Endothelial cell of umbilical vein (primary cell): ENCODE results near the gene OR4C12. TPM values are rescaled to one million over a fixed set of nuclear protein-coding genes. Genes with fewer than 3 reads are reported as not detected.
"Not testable (repeated sequence)": the region's sequence is repeated elsewhere in the genome, so short reads cannot be mapped to it uniquely, and the experiment has no call there.

ENCODE experiments used
- BruUV-seq: library from RNA; stranded (reverse); fragments of 400-500 nt; replicated peaks from 2 replicates; lab custom pipeline; 2021; lab: Mats Ljungman, UMichigan
- CTCF ChIA-PET: fragments of 300-600, 350-600 bp; sonication (Branson Sonifier 250); formaldehyde crosslinking; loops from one replicate; lab custom pipeline; 2021; ENCODE audit warnings: antibody characterized with exemption, inconsistent platforms; lab: Charles Lee
- POLR2A ChIA-PET: fragments of 300-600, 350-600 bp; sonication (Branson Sonifier 250); formaldehyde crosslinking; loops from one replicate; lab custom pipeline; 2021; ENCODE audit warnings: antibody characterized with exemption, inconsistent platforms; lab: Charles Lee
- DNase-seq: peaks from one replicate; pipeline ENCODE4 v3.0.0-alpha.2; 2011; ENCODE audit warnings: low read depth, low spot score
- FAIRE-seq: peaks from 2 replicates; lab custom pipeline; 2011; peaks lifted over from hg19 to GRCh38; lab: Jason Lieb, UNC
- H2AFZ ChIP-seq: 2 replicates; pipeline ENCODE4 v1.6.0; 2012; ENCODE audit warnings: low read depth, low read length, control low read depth, inconsistent platforms
- H3K27ac ChIP-seq: 2 replicates; pipeline ENCODE4 v1.5.1; 2011; ENCODE audit warnings: low read depth, mild to moderate bottlenecking, control low read depth, low read length, moderate library complexity; ENCODE audit not compliant: insufficient read depth
- H3K27me3 ChIP-seq, 2 experiments: 2 replicates each; pipeline versions ENCODE4 v1.6.0 to v1.6.1; 2011; ENCODE audit warnings: low read length in 2 of 2, mixed read lengths in 1 of 2; ENCODE audit not compliant: control insufficient read depth in 2 of 2, insufficient read depth in 2 of 2
- H3K36me3 ChIP-seq, 2 experiments: 2 replicates in 1 of 2; 3 replicates in 1 of 2; pipeline ENCODE4 v1.5.1; 2011; ENCODE audit warnings: low read length in 2 of 2, mild to moderate bottlenecking in 1 of 2, moderate library complexity in 1 of 2; ENCODE audit not compliant: control insufficient read depth in 2 of 2, insufficient read depth in 2 of 2; ENCODE audit errors: extremely low read depth in 1 of 2
- H3K4me1 ChIP-seq: 3 replicates; pipeline ENCODE4 v1.5.1; 2011; ENCODE audit warnings: mild to moderate bottlenecking, low read length; ENCODE audit not compliant: control insufficient read depth, insufficient read depth; ENCODE audit errors: extremely low read depth
- H3K4me2 ChIP-seq: 2 replicates; pipeline ENCODE4 v1.6.1; 2011; ENCODE audit warnings: low read length, control low read depth, mixed read lengths; ENCODE audit not compliant: insufficient read depth
- H3K4me3 ChIP-seq, 3 experiments: fragments of 200-600 bp in 1 of 3; sonication (generic), shearing (Covaris generic) in 1 of 3; replicated peaks in 1 of 3; 2 replicates each; pipeline ENCODE4 v1.5.1; 2011 to 2016; ENCODE audit warnings: control low read depth in 3 of 3, low read length in 3 of 3, mild to moderate bottlenecking in 2 of 3, inconsistent platforms in 1 of 3, low read depth in 1 of 3, moderate library complexity in 1 of 3; ENCODE audit not compliant: insufficient read depth in 1 of 3
- H3K79me2 ChIP-seq: 2 replicates; pipeline ENCODE4 v1.6.0; 2012; ENCODE audit warnings: low read length, inconsistent platforms; ENCODE audit not compliant: control insufficient read depth, insufficient read depth
- H3K9ac ChIP-seq: replicated peaks from 2 replicates; pipeline ENCODE3; 2011; ENCODE audit warnings: low read length, control low read depth; ENCODE audit not compliant: insufficient read depth; ENCODE audit errors: extremely low read depth
- H3K9me1 ChIP-seq: replicated peaks from 3 replicates; pipeline ENCODE4 v1.6.0; 2011; ENCODE audit warnings: mild to moderate bottlenecking, low read length; ENCODE audit not compliant: control insufficient read depth, insufficient read depth; ENCODE audit errors: extremely low read depth
- H3K9me3 ChIP-seq: replicated peaks from 2 replicates; pipeline ENCODE4 v1.5.1; 2012; ENCODE audit warnings: low read length, inconsistent platforms; ENCODE audit not compliant: control insufficient read depth, insufficient read depth
- H4K20me1 ChIP-seq: replicated peaks from 2 replicates; pipeline ENCODE3; 2011; ENCODE audit warnings: mild to moderate bottlenecking, low read length; ENCODE audit not compliant: control insufficient read depth, insufficient read depth; ENCODE audit errors: extremely low read depth
- EZH2 ChIP-seq: IDR thresholded peaks from 2 replicates; pipeline ENCODE4 v1.6.1; 2012; ENCODE audit warnings: borderline replicate concordance, low read depth, mild to moderate bottlenecking, moderate library complexity, low read length, inconsistent platforms; ENCODE audit not compliant: severe bottlenecking
- GATA2 ChIP-seq: IDR thresholded peaks from 2 replicates; pipeline ENCODE4 v1.7.0; 2011; ENCODE audit warnings: low read depth, mild to moderate bottlenecking, moderate library complexity, mixed read lengths, low read length; ENCODE audit not compliant: insufficient read length, insufficient read depth
- JUN ChIP-seq: IDR thresholded peaks from 2 replicates; pipeline ENCODE4 v1.6.1; 2011; ENCODE audit warnings: borderline replicate concordance, low read depth; ENCODE audit not compliant: insufficient read length, insufficient read depth
- dilution Hi-C: fragments of 300-500 bp; cut with MboI; formaldehyde crosslinking; loops from one replicate; pipeline ENCODE4 v1.15.0; 2019; ENCODE audit warnings: low sequenced_read_pairs; ENCODE audit not compliant: extremely low pct_ligation_motif_present
- intact Hi-C: fragments of 100-400 bp; cut with micrococcal nuclease; formaldehyde crosslinking; loops from one replicate; pipeline ENCODE4 v1.10.0; 2022
- polyA plus RNA-seq, 4 experiments: library from polyadenylated mRNA; depleted of rRNA in 3 of 4; stranded (reverse) in 3 of 4; unstranded in 1 of 4; fragments of >200 nt; gene quantifications; 2 replicates each; pipeline versions ENCODE4 v1.2.1 to v1.2.3, GENCODE V29; 2011 to 2012; ENCODE audit warnings: missing spikeins in 1 of 4
- total RNA-seq: library from RNA; stranded (reverse); gene quantifications from 2 replicates; pipeline ENCODE4 v1.2.3, GENCODE V29; 2021

OR4C12 gene
- total and polyA plus RNA-seq, 2 donors (not counting 3 experiments of a cell fraction or from before 2014, with no cell fraction given), result not detected

GRCh38 chr11:49952091-49952490, 30.2 kb downstream of the OR4C12 start, which contains the start of gene OR4C13:
OR4C13 (plus strand) TSS chr11:49952391; CDS start chr11:49952423, 32 bp downstream.
- no peak for FAIRE-seq
- H3K9ac ChIP-seq, result no peak within 1 kb of the TSS
- no peaks in the 10 kb centered on the region for H3K9me1 ChIP-seq
- no peak within 1 kb of the TSS for H3K4me2 ChIP-seq
- no peak for TF ChIP-seq EZH2
- no peak for TF ChIP-seq GATA2
- no peak for TF ChIP-seq JUN
- no peaks in the 10 kb centered on the region for H3K4me1 ChIP-seq
- no peaks in the 10 kb centered on the region for H3K79me2 ChIP-seq
- dilution Hi-C loops, result no loop called here
- H3K27ac ChIP-seq, result no peak within 1 kb of the TSS
- H3K27me3 ChIP-seq, result no peaks in the 10 kb centered on the region
- no peak for DNase-seq
- H2AFZ ChIP-seq, result no peak within 1 kb of the TSS
- H3K36me3 ChIP-seq, result no peaks in the 10 kb centered on the region
- H3K9me3 ChIP-seq, result peaks cover 3% of the 10 kb centered on the region
- no peaks in the 10 kb centered on the region for H4K20me1 ChIP-seq
- no TSS peak for BruUV-seq
- intact Hi-C loops, result no loop called here
- CTCF ChIA-PET, result no interaction called here
- H3K4me3 ChIP-seq, result no peak within 1 kb of the TSS
- POLR2A ChIA-PET, result no interaction called here

GRCh38 chr11:49948701-49949100, 33.6 kb downstream of the OR4C12 start:
- H3K9me1 ChIP-seq, intact Hi-C loops, CTCF ChIA-PET, H3K9ac ChIP-seq, H3K9me3 ChIP-seq, POLR2A ChIA-PET, DNase-seq, H2AFZ ChIP-seq, H3K4me2 ChIP-seq, H3K4me3 ChIP-seq, dilution Hi-C loops, H4K20me1 ChIP-seq, BruUV-seq, H3K36me3 ChIP-seq, H3K27ac ChIP-seq, H3K4me1 ChIP-seq, H3K79me2 ChIP-seq, H3K27me3 ChIP-seq, FAIRE-seq: not testable (repeated sequence)

Other genes starting within 250 kb of the OR4C12 start
- gene OR4C13, start 30.1 kb downstream of the OR4C12 start, total RNA-seq, result not detected in 2 replicates
- not detected in 2 replicates for gene OR4C13, start 30.1 kb downstream of the OR4C12 start, polyA plus RNA-seq
- not detected in 2 replicates for gene OR4C45, start 50.3 kb upstream of the OR4C12 start, total RNA-seq
- not detected in 2 replicates for gene OR4C45, start 50.3 kb upstream of the OR4C12 start, polyA plus RNA-seq